Measurements from ENCODE around the gene KLC3. TPM values are rescaled to one million over a fixed set of nuclear protein-coding genes. Genes with fewer than 3 reads are reported as not detected.
"Not testable (repeated sequence)": the region's sequence is repeated elsewhere in the genome, so short reads cannot be mapped to it uniquely, and the experiment has no call there.

KLC3 gene
- total RNA-seq, 1 donor from 2014 or later, result 8.9 TPM

DNA sequence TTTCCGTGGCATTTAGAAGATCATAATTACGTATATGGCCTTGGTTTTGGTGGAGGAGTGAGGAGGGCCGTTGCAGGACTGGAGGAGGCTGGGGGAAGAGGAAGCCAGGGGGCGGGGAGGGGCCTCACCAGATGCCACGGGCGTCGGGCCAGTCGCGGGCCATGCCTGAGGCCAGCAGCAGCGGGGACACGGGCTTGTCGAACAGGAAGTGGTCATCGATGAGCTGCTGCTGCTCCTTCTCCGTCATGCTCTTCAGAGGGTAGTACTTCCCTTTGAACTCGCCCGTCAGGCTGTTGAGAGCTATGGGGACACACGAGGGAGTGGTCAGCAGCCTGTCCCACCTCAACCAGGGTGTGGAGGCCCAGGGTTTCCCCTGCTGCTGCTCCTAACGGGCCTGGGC is 28.9 kb upstream of the KLC3 start:
- no peak for DNase-seq (ENCODE audit: low read depth)
- no peaks in the 10 kb centered on the region for H3K36me3 ChIP-seq (ENCODE audit: control insufficient read depth, insufficient read depth, low read length)
- TF ChIP-seq, protein P1, sequence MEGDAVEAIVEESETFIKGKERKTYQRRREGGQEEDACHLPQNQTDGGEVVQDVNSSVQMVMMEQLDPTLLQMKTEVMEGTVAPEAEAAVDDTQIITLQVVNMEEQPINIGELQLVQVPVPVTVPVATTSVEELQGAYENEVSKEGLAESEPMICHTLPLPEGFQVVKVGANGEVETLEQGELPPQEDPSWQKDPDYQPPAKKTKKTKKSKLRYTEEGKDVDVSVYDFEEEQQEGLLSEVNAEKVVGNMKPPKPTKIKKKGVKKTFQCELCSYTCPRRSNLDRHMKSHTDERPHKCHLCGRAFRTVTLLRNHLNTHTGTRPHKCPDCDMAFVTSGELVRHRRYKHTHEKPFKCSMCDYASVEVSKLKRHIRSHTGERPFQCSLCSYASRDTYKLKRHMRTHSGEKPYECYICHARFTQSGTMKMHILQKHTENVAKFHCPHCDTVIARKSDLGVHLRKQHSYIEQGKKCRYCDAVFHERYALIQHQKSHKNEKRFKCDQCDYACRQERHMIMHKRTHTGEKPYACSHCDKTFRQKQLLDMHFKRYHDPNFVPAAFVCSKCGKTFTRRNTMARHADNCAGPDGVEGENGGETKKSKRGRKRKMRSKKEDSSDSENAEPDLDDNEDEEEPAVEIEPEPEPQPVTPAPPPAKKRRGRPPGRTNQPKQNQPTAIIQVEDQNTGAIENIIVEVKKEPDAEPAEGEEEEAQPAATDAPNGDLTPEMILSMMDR (IDR thresholded peaks at IDR 0.05; ENCODE audit: insufficient read depth, low read length, poor library complexity, severe bottlenecking), result no peak
- peaks cover 18% of the 10 kb centered on the region for H3K27me3 ChIP-seq (ENCODE audit: control insufficient read depth, insufficient read depth, low read length)
- no peak overlapping the region for H3K4me3 ChIP-seq (ENCODE audit: low read depth, low read length)

GRCh38 chr19:45312285-45312684 is 28.3 kb upstream of the KLC3 start:
- peaks cover 19% of the 10 kb centered on the region for H3K27me3 ChIP-seq (ENCODE audit: control insufficient read depth, insufficient read depth, low read length)
- H3K36me3 ChIP-seq (ENCODE audit: control insufficient read depth, insufficient read depth, low read length); H3K4me3 ChIP-seq (ENCODE audit: low read depth, low read length); DNase-seq (ENCODE audit: low read depth): not testable (repeated sequence)

DNA sequence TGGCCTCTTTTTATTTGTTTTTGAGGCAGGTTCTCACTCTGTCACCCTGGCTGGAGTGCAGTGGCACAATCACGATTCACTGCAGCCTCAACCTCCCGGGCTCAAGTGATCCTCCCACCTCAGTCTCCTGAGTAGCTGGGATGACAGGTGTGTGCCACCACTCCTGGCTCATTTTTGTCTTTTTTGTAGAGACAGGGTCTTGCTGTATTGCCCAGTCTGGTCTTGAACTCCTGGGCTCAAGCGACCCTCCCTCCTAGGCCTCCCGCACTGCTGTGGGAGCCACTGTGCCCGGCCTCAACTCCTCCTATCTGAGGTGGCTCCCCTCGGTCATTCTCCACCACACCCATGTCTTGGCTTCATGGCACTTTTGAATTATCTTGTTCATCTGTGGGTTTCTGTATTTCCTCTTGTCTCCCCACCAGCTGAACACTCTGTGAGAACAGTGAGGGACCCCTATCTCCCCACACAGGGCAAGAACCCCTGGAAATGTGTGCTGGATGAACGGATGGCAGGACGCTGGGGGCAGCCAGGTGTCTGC is 25.8 kb upstream of the KLC3 start:
- Histone ChIP-seq H3K36me3 (ENCODE audit: control insufficient read depth, insufficient read depth, low read length) (no peaks in the 10 kb centered on the region), H3K27me3 (ENCODE audit: control insufficient read depth, insufficient read depth, low read length) (peaks cover 32% of the 10 kb centered on the region), H3K4me3 (ENCODE audit: low read depth, low read length) (no peak overlapping the region)
- DNase-seq (ENCODE audit: low read depth), result no peak
- TF ChIP-seq, protein P1 (IDR thresholded peaks at IDR 0.05; ENCODE audit: insufficient read depth, low read length, poor library complexity, severe bottlenecking), result no peak

GRCh38 chr19:45315304-45315703 is 25.2 kb upstream of the KLC3 start:
- Histone ChIP-seq H3K36me3 (ENCODE audit: control insufficient read depth, insufficient read depth, low read length) (no peaks in the 10 kb centered on the region), H3K4me3 (ENCODE audit: low read depth, low read length) (no peak overlapping the region), H3K27me3 (ENCODE audit: control insufficient read depth, insufficient read depth, low read length) (peaks cover 32% of the 10 kb centered on the region)
- TF ChIP-seq, protein P1 (IDR thresholded peaks at IDR 0.05; ENCODE audit: insufficient read depth, low read length, poor library complexity, severe bottlenecking), result no peak
- no peak for DNase-seq (ENCODE audit: low read depth)

- H3K4me3 ChIP-seq (ENCODE audit: low read depth, low read length), result no peak overlapping the region
- H3K27me3 ChIP-seq (ENCODE audit: control insufficient read depth, insufficient read depth, low read length), result peaks cover 34% of the 10 kb centered on the region
- TF ChIP-seq, protein P1 (IDR thresholded peaks at IDR 0.05; ENCODE audit: insufficient read depth, low read length, poor library complexity, severe bottlenecking), result no peak
- DNase-seq (ENCODE audit: low read depth), result no peak
- no peaks in the 10 kb centered on the region for H3K36me3 ChIP-seq (ENCODE audit: control insufficient read depth, insufficient read depth, low read length)
Observed at GRCh38 chr19:45320997-45321775, 19.4 kb upstream of the KLC3 start.

- no peak overlapping the region for H3K4me3 ChIP-seq (ENCODE audit: low read depth, low read length)
- H3K36me3 ChIP-seq (ENCODE audit: control insufficient read depth, insufficient read depth, low read length), result no peaks in the 10 kb centered on the region
- H3K27me3 ChIP-seq (ENCODE audit: control insufficient read depth, insufficient read depth, low read length), result peaks cover 30% of the 10 kb centered on the region
- TF ChIP-seq, protein P1 (IDR thresholded peaks at IDR 0.05; ENCODE audit: insufficient read depth, low read length, poor library complexity, severe bottlenecking), result no peak
- DNase-seq (ENCODE audit: low read depth), result no peak
Observed at GRCh38 chr19:45321848-45322247, 18.7 kb upstream of the KLC3 start.

Measured in kidney epithelial cell (primary cell).